ENCODE measurements around the gene PEX5L.
"Not testable (repeated sequence)": the region's sequence is repeated elsewhere in the genome, so short reads cannot be mapped to it uniquely, and the experiment has no call there.

The PEX5L gene

GRCh38 chr3:179809639-179810038, 227.1 kb downstream of the PEX5L start:
- intact Hi-C loops (cut with DNase I): no loop called here
- DNase-seq: no peak

GRCh38 chr3:179807588-179807987, 229.1 kb downstream of the PEX5L start:
- intact Hi-C loops (cut with DNase I): no loop called here

GRCh38 chr3:179806177-179806576, 230.6 kb downstream of the PEX5L start:
- intact Hi-C loops (cut with DNase I): no loop called here
- no peak for DNase-seq

More at GRCh38 chr3:179807588-179807987, 229.1 kb downstream of the PEX5L start:
- DNase-seq: no peak

GRCh38 chr3:179801856-179802255, 234.9 kb downstream of the PEX5L start:
- DNase-seq: no peak
- intact Hi-C loops (cut with DNase I): no loop called here

GRCh38 chr3:179801263-179801662, 235.5 kb downstream of the PEX5L start:
- intact Hi-C loops (cut with DNase I): no loop called here
- no peak for DNase-seq

GRCh38 chr3:179797192-179797591, 239.5 kb downstream of the PEX5L start:
- intact Hi-C loops (cut with DNase I): no loop called here
- no peak for DNase-seq

- no peak for DNase-seq
- intact Hi-C loops (cut with DNase I): no loop called here
Observed at GRCh38 chr3:179796421-179796820, 240.3 kb downstream of the PEX5L start.

GRCh38 chr3:179794355-179794754, 242.4 kb downstream of the PEX5L start:
- intact Hi-C loops (cut with DNase I): no loop called here
- no peak for DNase-seq

GRCh38 chr3:179791793-179792192, 244.9 kb downstream of the PEX5L start:
- DNase-seq: no peak
- intact Hi-C loops (cut with DNase I): no loop called here

GRCh38 chr3:179788996-179789395, 247.7 kb downstream of the PEX5L start:
- intact Hi-C loops (cut with DNase I): no loop called here
- no peak for DNase-seq

- intact Hi-C loops (cut with DNase I); DNase-seq: not testable (repeated sequence)
Observed at GRCh38 chr3:179782841-179783240, 253.9 kb downstream of the PEX5L start.

GRCh38 chr3:179775416-179776122, 261.2 kb downstream of the PEX5L start:
- DNase-seq: no peak
- intact Hi-C loops (cut with DNase I): no loop called here

- DNase-seq: no peak
Observed at GRCh38 chr3:179772297-179772696, 264.4 kb downstream of the PEX5L start.

GRCh38 chr3:179771797-179772196, 264.9 kb downstream of the PEX5L start:
- intact Hi-C loops (cut with DNase I): no loop called here
- DNase-seq: no peak

More at GRCh38 chr3:179772297-179772696, 264.4 kb downstream of the PEX5L start:
- intact Hi-C loops (cut with DNase I): no loop called here

- DNase-seq: no peak
- intact Hi-C loops (cut with DNase I): loop anchor here (10.0 kb wide), 1 partner anchor 815 kb away; no protein-coding TSS in a partner anchor
Observed at GRCh38 chr3:179769411-179770247, 267.1 kb downstream of the PEX5L start.

GRCh38 chr3:179768080-179768479, 268.7 kb downstream of the PEX5L start:
- intact Hi-C loops (cut with DNase I): loop anchor here (10.0 kb wide), 1 partner anchor 817 kb away; no protein-coding TSS in a partner anchor
- DNase-seq: peak in 34 of 42 donors; percentile 14 to 80 (median 47)

- intact Hi-C loops (cut with DNase I): loop anchor here (10.0 kb wide), 1 partner anchor 818 kb away; no protein-coding TSS in a partner anchor
- DNase-seq: no peak
Observed at GRCh38 chr3:179766416-179767133, 270.2 kb downstream of the PEX5L start.

GRCh38 chr3:179765396-179765795, 271.3 kb downstream of the PEX5L start:
- intact Hi-C loops (cut with DNase I): loop anchor here (10.0 kb wide), 1 partner anchor 819 kb away; no protein-coding TSS in a partner anchor

GRCh38 chr3:179760944-179761343, 275.8 kb downstream of the PEX5L start:
- intact Hi-C loops (cut with DNase I): loop anchor here (10.0 kb wide), 1 partner anchor 824 kb away; no protein-coding TSS in a partner anchor
- no peak for DNase-seq

More at GRCh38 chr3:179765396-179765795, 271.3 kb downstream of the PEX5L start:
- DNase-seq: no peak

Measured in head of caudate nucleus (tissue), 42 donors.